Endothelial cell of umbilical vein (primary cell): ENCODE results near the gene PAK6.

Experiments used
- CTCF ChIP-seq, 2 donors: IDR thresholded peaks; 1 replicate in 1 of 2; 2 replicates in 1 of 2; pipeline ENCODE4 v1.5.1; 2011; ENCODE audit warnings: low read length in 2 of 2, mild to moderate bottlenecking in 2 of 2, moderate library complexity in 2 of 2, control low read depth in 1 of 2, inconsistent platforms in 1 of 2, low read depth in 1 of 2; ENCODE audit not compliant: insufficient read depth in 1 of 2; ENCODE audit errors: extremely low read depth in 1 of 2
- EZH2 ChIP-seq: IDR thresholded peaks from 2 replicates; pipeline ENCODE4 v1.6.1; 2012; ENCODE audit warnings: borderline replicate concordance, low read depth, mild to moderate bottlenecking, moderate library complexity, low read length, inconsistent platforms; ENCODE audit not compliant: severe bottlenecking
- FOS ChIP-seq: IDR thresholded peaks from 2 replicates; pipeline ENCODE4 v1.6.1; 2011; ENCODE audit warnings: mild to moderate bottlenecking, low read length, moderate library complexity, borderline replicate concordance; ENCODE audit not compliant: insufficient read depth
- GATA2 ChIP-seq: IDR thresholded peaks from 2 replicates; pipeline ENCODE4 v1.7.0; 2011; ENCODE audit warnings: low read depth, mild to moderate bottlenecking, moderate library complexity, mixed read lengths, low read length; ENCODE audit not compliant: insufficient read length, insufficient read depth
- JUN ChIP-seq: IDR thresholded peaks from 2 replicates; pipeline ENCODE4 v1.6.1; 2011; ENCODE audit warnings: borderline replicate concordance, low read depth; ENCODE audit not compliant: insufficient read length, insufficient read depth
- MAX ChIP-seq: IDR thresholded peaks from 2 replicates; pipeline ENCODE4 v1.6.1; 2011; ENCODE audit not compliant: insufficient read depth, insufficient read length
- MYC ChIP-seq: IDR thresholded peaks from one replicate; pipeline ENCODE4 v1.6.1; 2011; ENCODE audit warnings: mild to moderate bottlenecking, low read depth, low read length
- POLR2A ChIP-seq: IDR thresholded peaks from 2 replicates; pipeline ENCODE4 v1.6.1; 2012; ENCODE audit warnings: low read depth, mild to moderate bottlenecking, control low read depth, low read length
- POLR2AphosphoS5 ChIP-seq: IDR thresholded peaks from 2 replicates; pipeline ENCODE4 v1.6.1; 2012; ENCODE audit warnings: low read depth, mild to moderate bottlenecking, control low read depth, low read length, moderate library complexity; ENCODE audit not compliant: insufficient read depth

GRCh38 chr15:40297356-40297755 is 58.5 kb downstream of the PAK6 start:
- TF ChIP-seq POLR2AphosphoS5 = no peak
- no peak for TF ChIP-seq POLR2A
- TF ChIP-seq EZH2 = no peak
- no peak for TF ChIP-seq CTCF (IDR thresholded peaks at IDR 0.05; ENCODE audit: extremely low read depth in 1 of 2, insufficient read depth in 1 of 2, low read depth in 1 of 2, low read length in 2 of 2)
- no peak for TF ChIP-seq JUN
- no peak for TF ChIP-seq MYC
- TF ChIP-seq MAX = no peak
- TF ChIP-seq GATA2 = no peak
- no peak for TF ChIP-seq FOS
